ENCODE data around the gene INO80.

Gene INO80

GRCh38 chr15:41039121-41039520, 77.0 kb downstream of the INO80 start:
- DNase-seq, result no peak

- no peak for DNase-seq
These were observed 84.1 kb downstream of the INO80 start for GRCh38 chr15:41032079-41032328.

- no peak for DNase-seq
These were observed 84.6 kb downstream of the INO80 start for GRCh38 chr15:41031232-41032078.

GRCh38 chr15:41028853-41029252, 87.2 kb downstream of the INO80 start:
- DNase-seq, result no peak

GRCh38 chr15:41025393-41025792, 90.7 kb downstream of the INO80 start:
- no peak for DNase-seq

- DNase-seq, result no peak
These were observed 91.2 kb downstream of the INO80 start for GRCh38 chr15:41024885-41025284.

GRCh38 chr15:41024131-41024530, 91.9 kb downstream of the INO80 start:
- peak; percentile 10 for DNase-seq

GRCh38 chr15:41022487-41023090, 93.5 kb downstream of the INO80 start:
- DNase-seq, result no peak

- no peak for DNase-seq
These were observed 95.3 kb downstream of the INO80 start for GRCh38 chr15:41020829-41021228.

- no peak for DNase-seq
These were observed 95.8 kb downstream of the INO80 start for GRCh38 chr15:41020311-41020710.

GRCh38 chr15:41019174-41019573, 96.9 kb downstream of the INO80 start:
- no peak for DNase-seq

- no peak for DNase-seq
These were observed 97.5 kb downstream of the INO80 start for GRCh38 chr15:41018534-41018933.

GRCh38 chr15:41017066-41017735, 98.9 kb downstream of the INO80 start:
- DNase-seq, result no peak

- DNase-seq, result no peak
These were observed 102.2 kb downstream of the INO80 start for GRCh38 chr15:41013691-41014414.

- DNase-seq, result no peak
These were observed 104.8 kb downstream of the INO80 start for GRCh38 chr15:41011055-41011815.

- DNase-seq, result no peak
These were observed 105.7 kb downstream of the INO80 start for GRCh38 chr15:41010345-41010744.

GRCh38 chr15:41006479-41006878, 109.6 kb downstream of the INO80 start:
- no peak for DNase-seq

- DNase-seq, result no peak
These were observed 111.6 kb downstream of the INO80 start for GRCh38 chr15:41004490-41004889.

- no peak for DNase-seq
These were observed 114.4 kb downstream of the INO80 start for GRCh38 chr15:41001524-41002214.

- DNase-seq, result no peak
These were observed 116.9 kb downstream of the INO80 start for GRCh38 chr15:40999190-40999589.

GRCh38 chr15:40995656-40996055, 120.4 kb downstream of the INO80 start:
- DNase-seq, result no peak

- no peak for DNase-seq
These were observed 123.3 kb downstream of the INO80 start for GRCh38 chr15:40992825-40993224.

Measured in NCI-H226 (cell line).